HG03175 (cell line): Measurements from ENCODE around the gene SCGB3A1.

ENCODE experiments used
- ATAC-seq: cut with Tn5 transposase; IDR thresholded peaks from one replicate; pipeline ENCODE4 v1.9.1; 2021; ENCODE audit warnings: mild to moderate bottlenecking, moderate library complexity; ENCODE audit not compliant: unreplicated experiment

SCGB3A1 gene

GRCh38 chr5:180606215-180606785 is 15.0 kb upstream of the SCGB3A1 start:
- ATAC-seq: no peak

DNA sequence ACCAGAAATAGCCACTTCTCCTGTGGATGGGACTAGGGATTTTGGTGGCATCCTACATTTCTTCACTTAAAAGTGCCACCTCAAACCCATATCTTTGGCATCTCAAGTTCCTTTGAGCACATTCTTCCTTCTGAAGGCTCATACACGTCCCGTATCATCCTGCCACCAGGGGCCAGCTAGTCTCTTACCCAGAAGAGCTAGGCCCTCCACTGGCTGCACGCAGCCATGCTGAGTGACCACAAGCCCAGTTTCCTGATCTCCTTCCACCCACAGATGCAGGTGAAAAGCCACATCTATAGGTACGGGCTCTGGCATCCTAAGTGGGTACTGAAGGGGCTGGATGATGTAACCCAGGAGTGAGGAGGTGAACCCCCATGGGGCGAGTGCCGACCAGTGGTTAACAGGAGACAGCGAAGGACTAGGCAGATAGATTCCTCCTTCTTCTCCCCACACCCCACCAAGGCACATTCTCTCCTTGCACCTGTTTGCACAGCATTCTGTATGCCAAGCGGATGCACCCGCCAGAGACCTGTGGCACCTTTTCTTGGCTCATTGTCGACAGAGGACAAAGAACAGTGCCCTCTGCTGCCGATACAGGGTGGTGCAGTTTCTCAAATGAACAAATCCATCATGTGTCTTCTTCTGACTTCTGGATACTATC is 14.4 kb upstream of the SCGB3A1 start:
- ATAC-seq: peak; percentile 74

DNA sequence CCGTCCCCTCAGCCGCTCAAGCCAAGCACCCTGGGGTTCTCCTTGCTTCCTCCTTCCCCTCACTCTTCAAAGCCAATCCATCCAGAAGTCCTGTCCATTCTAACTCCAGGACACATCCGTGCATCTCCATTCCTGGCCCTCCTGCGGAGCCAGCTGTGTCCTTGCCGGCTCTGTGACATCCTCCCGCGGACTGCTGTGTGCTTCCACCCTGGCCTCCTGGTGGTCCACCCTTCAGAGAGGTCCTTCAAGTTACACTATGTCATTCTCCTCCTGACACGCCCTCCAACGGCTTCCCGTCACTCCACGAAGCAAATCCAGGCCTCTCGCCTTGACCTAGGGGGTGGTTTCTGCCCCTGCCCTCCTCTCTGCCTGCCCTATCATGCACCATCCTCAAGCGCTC is 13.0 kb upstream of the SCGB3A1 start:
- no peak for ATAC-seq

DNA sequence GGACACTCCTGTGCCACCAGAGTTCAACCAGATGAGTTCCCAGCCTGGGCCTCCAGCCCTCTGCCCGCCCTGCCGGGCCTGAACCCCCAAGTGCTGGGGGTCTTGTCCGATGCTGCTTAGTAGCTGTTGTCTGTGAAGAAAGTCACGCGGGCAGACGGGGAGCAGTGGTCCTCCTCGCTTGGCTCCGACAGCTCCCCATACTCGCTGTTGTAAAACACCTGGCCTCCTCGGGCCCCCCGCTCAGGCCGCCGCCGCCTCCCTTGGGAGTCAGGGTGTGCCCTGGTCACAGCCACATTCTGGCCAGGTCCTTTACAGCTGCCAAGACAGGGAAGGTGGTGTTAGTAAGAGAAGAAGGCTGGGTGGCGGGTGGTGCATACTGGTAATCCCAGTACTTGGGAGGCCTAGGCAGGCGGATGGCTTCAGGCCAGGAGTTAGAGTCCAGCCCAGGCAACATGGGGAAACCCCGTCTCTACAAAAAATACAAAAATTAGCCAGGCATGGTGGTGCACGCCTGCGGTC is 11.8 kb upstream of the SCGB3A1 start:
- no peak for ATAC-seq

DNA sequence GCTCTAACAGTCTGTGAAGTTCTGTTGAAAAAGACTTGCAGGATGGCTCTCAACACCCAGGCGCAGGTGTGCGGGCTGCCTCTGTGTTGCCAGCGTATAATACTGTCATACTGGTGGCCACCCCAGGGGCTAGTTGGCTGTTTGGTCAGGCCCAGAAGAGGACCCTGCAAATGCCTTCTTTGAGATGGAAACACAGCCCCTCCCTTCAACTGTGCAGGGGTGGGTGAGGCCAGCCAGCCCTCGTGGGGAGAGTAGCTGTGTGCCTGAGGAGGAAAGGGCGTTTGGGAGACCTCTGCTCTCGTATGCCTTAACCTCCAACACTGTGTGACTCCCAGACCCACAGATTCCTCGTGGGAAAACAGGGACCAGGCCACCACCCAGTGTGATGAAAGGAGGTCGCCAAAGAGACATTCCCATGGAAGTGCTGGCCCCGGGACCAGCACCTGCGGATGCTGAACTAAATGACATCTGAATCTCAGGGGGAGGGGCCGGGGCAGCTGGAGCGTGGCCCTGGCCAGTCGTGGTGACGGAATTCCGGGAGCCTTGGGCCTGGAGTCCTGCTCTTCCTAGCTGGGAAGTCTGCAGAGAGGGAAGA is 11.3 kb upstream of the SCGB3A1 start:
- ATAC-seq: no peak

DNA sequence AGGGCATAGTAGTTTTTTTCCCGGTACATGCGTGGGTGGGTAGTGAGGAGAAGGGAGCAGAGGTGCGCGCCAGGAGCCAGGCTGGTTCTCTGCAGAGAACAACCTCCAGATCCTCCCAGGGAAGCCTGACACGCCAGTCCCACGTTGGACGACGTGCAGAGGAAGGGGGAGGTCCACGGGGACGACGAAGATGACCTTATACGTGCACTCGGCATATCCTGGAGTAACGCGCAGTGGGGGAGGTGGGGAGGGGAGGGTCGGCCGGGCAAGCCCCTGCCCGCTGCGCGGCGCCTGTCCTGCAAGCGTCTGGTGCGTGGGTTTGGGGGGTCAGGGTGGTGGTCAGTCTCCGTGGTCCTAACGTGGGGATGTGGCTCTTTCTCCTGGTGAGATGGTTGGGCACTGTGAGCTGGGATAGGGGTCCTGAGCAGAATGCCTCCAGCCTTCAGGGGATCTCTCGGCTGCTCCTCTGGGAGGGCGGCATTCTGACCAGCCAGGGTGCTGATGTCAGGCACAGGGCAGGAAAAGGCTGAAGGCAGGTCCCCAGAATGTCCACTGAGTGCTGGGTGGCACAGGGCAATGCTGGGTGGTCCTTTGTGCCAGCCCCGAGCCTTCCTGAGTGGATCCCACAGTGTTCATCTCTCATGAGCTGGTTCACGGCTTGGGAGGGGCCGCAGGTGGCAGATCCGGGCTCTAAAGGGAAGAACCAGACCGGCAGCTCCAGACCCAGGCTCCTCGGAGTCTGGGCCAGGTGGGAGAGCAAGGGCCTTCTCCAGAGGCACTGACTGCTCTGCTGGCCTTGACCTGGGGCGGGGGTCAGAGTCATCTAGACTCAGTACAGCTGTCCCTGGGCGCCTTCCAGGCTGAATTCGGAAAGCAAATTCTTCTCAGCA is 10.5 kb upstream of the SCGB3A1 start:
- ATAC-seq: no peak

DNA sequence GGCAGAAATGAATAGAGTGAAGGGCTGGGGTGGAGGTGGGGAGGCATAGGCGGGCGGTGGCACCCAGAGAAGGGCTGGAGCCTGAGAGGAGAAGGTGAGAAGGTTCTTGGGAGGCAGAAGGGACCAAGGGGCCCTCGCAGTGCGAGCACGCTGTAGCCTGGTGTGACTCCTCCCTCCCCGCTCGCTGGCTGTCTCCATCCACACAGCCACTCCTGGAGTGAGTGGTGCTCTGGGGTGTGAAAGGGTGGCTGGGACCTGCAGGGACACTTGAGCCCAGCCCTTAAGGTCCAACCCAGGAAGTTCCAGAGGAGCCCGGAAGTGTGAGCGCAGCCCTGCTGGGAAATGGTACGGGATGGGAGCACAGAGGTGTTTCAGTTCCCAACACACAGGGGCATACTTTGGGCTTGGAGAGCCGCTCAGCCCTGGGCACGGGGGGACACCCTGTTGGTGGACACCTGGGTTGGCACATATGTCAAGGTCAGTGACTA is 9.3 kb upstream of the SCGB3A1 start:
- no peak for ATAC-seq

DNA sequence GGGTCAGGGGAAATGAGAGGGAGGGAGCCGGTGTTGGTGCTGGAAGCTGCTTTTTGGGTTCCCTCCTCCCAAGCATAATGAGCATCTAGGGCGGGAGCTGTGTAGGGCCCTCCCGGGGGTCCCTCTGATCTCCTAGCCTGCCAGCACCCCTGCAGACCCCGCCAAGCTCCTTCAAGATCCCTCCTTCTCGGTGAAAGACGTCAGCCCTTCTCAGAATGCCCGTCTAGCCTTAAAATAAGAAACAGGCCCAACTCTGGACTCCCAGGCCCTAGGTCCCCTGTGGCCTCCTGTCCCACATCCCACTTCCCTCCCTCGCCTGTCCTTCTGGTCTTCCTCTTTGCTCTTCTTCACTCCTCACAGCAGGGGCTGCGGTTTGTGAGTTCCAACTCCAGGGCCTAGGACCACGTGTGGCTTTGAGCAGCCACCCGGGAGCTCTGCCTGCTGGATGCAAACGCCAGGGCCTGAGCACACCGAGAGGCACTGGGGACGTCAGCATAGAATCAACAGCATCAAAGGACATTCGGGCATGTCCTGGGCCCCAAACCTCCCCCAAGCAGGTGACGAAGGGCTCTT is 8.8 kb upstream of the SCGB3A1 start:
- ATAC-seq: no peak

DNA sequence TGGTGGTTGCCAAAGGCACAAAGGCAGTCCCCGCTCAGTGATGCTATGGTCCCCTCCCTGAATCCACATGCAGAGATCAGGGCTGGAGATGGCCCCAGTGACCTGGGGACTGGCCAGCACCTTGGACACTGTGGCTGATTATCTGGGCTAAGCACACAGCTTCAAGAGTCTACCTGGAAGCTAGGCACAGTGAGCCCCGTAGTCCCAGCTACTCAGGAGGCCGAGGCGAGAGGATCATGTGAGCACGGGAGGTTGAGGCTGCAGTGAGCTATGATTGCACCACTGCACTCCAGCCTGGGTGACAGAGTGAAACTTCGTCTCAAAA is 8.3 kb upstream of the SCGB3A1 start:
- no peak for ATAC-seq

GRCh38 chr5:180598797-180599589 is 7.7 kb upstream of the SCGB3A1 start:
- ATAC-seq: no peak

- no peak for ATAC-seq
These were observed 7.0 kb upstream of the SCGB3A1 start for GRCh38 chr5:180598316-180598701.

- no peak for ATAC-seq
These were observed 5.5 kb upstream of the SCGB3A1 start for GRCh38 chr5:180596668-180597231.

DNA sequence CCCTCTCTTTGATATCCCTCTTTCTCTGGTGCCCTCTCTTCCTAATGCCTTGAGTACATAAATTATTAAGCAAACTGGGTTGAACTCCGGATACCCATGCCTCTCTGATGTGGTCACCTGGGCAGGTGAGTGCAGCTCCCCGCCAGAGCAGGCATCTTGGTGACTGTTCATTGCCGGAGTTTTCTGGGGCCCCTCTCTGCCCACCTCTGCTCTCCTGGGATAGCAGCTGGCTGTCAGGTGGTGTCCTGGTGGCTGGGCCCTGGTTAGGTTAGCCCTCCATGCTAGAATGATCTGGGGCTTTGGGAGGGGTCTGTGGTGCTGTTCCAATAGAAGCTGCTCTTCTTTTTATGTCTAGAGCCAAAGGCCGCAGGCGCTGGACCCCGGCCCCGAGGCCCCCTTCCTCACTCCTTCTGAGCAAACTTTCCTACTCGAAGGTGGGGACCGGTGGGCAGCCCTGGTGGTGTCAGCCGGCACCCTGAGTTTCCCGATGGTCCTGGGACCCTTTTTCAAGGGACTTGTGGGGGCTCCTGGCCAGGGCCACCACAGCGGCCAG is 4.9 kb upstream of the SCGB3A1 start:
- ATAC-seq: no peak

- no peak for ATAC-seq
These were observed 4.2 kb upstream of the SCGB3A1 start for GRCh38 chr5:180595381-180596114.

DNA sequence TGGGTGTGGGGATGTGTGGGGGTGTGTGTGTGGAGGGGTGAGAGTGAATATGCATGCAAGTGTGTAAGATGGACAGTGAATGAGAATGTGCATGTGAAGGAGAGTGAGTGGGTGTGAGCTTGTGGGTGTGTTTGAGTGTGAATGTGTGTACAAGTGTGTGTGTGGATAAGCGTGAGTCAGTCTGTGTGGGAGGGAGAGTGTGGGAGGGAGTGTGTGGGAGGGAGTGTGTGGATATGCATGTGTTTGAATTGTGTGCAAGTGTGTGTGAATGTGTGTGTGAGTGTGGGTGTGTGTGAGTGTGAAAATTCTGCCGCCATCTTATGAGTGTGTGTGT is 3.7 kb upstream of the SCGB3A1 start:
- no peak for ATAC-seq

DNA sequence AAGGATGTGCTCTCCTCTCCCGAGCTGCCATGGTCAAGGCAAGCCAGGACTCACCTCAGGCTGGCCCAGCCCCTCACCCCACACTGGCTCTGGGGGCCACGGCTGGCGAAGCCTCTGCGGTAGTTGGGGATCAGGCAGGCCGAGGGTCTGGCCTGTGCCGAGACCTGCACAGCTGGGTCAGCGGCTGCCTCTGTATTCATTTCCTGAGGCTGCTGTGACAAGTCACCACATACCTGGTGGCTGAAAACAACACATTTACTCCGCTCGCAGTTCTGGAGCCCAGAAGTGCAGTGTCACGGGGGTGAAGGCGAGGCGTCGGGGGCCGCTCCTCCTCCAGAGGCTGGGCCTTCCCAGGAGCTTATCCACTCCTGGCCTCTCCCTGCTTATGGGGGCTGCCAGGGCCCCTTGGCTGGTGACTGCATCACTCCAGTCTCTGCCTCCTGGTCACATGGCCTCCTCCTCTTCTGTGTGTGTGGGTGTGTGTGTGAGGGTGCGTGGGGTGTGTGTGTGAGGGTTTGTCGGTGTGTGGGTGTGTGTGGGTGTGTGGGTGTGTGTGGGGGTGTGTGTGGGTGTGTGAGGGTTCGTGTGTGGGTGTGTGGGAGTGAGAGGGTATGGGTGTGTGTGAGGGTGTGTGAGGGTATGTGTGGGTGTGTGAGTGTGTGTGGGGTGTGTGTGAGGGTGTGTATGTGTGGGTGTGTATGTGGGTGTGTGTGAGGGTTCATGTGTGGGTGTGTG is 3.2 kb upstream of the SCGB3A1 start:
- no peak for ATAC-seq

DNA sequence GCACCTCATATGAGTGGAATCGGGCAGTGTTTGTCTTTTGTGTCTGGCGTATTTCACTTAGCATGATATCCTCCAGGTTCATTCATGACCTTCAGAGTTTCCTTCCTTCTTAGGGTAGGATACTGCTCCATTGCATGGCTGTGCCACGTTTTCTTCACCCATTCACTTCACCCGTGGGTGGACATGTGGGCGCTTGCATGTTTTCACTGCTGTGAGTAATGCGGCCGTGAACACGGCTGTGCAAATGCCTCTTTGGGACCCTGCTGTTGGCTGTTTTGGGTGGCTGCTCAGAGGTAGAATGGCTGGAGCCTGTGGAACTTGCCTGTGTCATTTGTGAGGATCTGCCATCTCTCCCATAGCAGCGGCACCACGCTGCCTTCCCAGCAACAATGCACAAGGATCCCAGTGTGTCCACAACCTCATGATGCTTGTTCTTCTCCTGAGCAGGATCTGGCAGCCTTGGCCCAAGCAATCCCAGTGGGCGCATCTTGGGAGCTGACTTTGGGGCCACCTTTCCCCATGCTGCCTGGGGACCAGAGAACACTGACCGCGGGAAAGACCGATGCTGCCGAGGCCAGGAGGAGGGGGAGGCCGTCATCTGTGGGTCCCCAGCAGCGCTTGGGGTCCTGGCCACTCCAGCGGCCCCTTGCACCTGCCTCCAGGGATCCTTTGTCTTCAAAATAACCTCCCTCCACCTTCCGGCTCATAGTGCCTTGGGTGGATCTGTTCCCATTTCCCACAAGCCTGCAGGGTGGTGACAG is 2.3 kb upstream of the SCGB3A1 start:
- no peak for ATAC-seq

- ATAC-seq: no peak
These were observed 877 bp upstream of the SCGB3A1 start for GRCh38 chr5:180592176-180592575.
